NT2/D1 (cell line): Measurements from ENCODE around the gene CACNA2D3.

Source experiments
- SUZ12 ChIP-seq: IDR thresholded peaks from 2 replicates; pipeline ENCODE4 v1.6.1; 2011; ENCODE audit not compliant: insufficient read length, insufficient read depth; ENCODE audit errors: extremely low read depth
- YY1 ChIP-seq: IDR thresholded peaks from 2 replicates; pipeline ENCODE4 v1.6.1; 2011; ENCODE audit not compliant: insufficient read length, insufficient read depth
- ZNF274 ChIP-seq: IDR thresholded peaks from 2 replicates; pipeline ENCODE4 v1.6.1; 2011; ENCODE audit warnings: mild to moderate bottlenecking, low read depth, low read length

- no peak for TF ChIP-seq SUZ12
- TF ChIP-seq YY1: no peak
- no peak for TF ChIP-seq ZNF274
These were observed 877.5 kb downstream of the CACNA2D3 start for GRCh38 chr3:54999811-55000210.
